ENCODE results near the gene ADI1.
"Not testable (repeated sequence)": the region's sequence is repeated elsewhere in the genome, so short reads cannot be mapped to it uniquely, and the experiment has no call there.

ADI1 gene

GRCh38 chr2:3518496-3519254 is 656 bp downstream of the ADI1 start:
- Histone ChIP-seq H3K9ac (ENCODE audit: low read length) (peak overlapping the region; percentile 91), H3K4me3 (ENCODE audit: insufficient read depth, low read length, poor library complexity, severe bottlenecking) (peak overlapping the region; percentile 84), H3K27me3 (ENCODE audit: low read length) (no peaks in the 10 kb centered on the region), H3K4me2 (ENCODE audit: low read depth, low read length, poor library complexity, severe bottlenecking) (peak overlapping the region; percentile 94), H4K20me1 (ENCODE audit: low read depth, low read length) (no peaks in the 10 kb centered on the region), H3K36me3 (ENCODE audit: low read length) (peaks cover 5% of the 10 kb centered on the region; the same call in 1 of the 2 replicates), H2AFZ (ENCODE audit: low read depth, low read length, severe bottlenecking) (peak overlapping the region; percentile 82), H3K27ac (ENCODE audit: low read depth, low read length) (peak overlapping the region; percentile 70), H3K9me3 (ENCODE audit: insufficient read depth, low read length) (no peaks in the 10 kb centered on the region), H3K79me2 (ENCODE audit: insufficient read depth, low read length) (peaks cover 14% of the 10 kb centered on the region), H3K9me2 (replicated peaks; ENCODE audit: insufficient read depth, low read length) (no peaks in the 10 kb centered on the region), H3F3A (ENCODE audit: insufficient read depth) (0 out of 2 replicates have a peak, but pooled peaks cover 5% of the 10 kb centered on the region)
- TF ChIP-seq CTCF (IDR thresholded peaks at IDR 0.05; ENCODE audit: insufficient read depth, low read length, poor library complexity, severe bottlenecking): no peak
- TF ChIP-seq EZH2phosphoT487 (conservative IDR thresholded peaks at IDR 0.05; ENCODE audit: low read length): no peak

GRCh38 chr2:3517948-3518495 is 1.3 kb downstream of the ADI1 start:
- H3K4me2 ChIP-seq (ENCODE audit: low read depth, low read length, poor library complexity, severe bottlenecking): peak overlapping the region; percentile 94
- peak overlapping the region; percentile 64 for H3K27ac ChIP-seq (ENCODE audit: low read depth, low read length)
- 0 out of 2 replicates have a peak, but pooled peaks cover 5% of the 10 kb centered on the region for H3F3A ChIP-seq (ENCODE audit: insufficient read depth)
- TF ChIP-seq EZH2phosphoT487 (conservative IDR thresholded peaks at IDR 0.05; ENCODE audit: low read length) (no peak), CTCF (IDR thresholded peaks at IDR 0.05; ENCODE audit: insufficient read depth, low read length, poor library complexity, severe bottlenecking) (no peak)
- peaks cover 5% of the 10 kb centered on the region; the same call in 1 of the 2 replicates for H3K36me3 ChIP-seq (ENCODE audit: low read length)
- peak overlapping the region; percentile 91 for H3K9ac ChIP-seq (ENCODE audit: low read length)
- H4K20me1 ChIP-seq (ENCODE audit: low read depth, low read length): no peaks in the 10 kb centered on the region
- H3K4me3 ChIP-seq (ENCODE audit: insufficient read depth, low read length, poor library complexity, severe bottlenecking): peak overlapping the region; percentile 84
- H2AFZ ChIP-seq (ENCODE audit: low read depth, low read length, severe bottlenecking): peak overlapping the region; percentile 73
- no peaks in the 10 kb centered on the region for H3K9me2 ChIP-seq (replicated peaks; ENCODE audit: insufficient read depth, low read length)
- peaks cover 14% of the 10 kb centered on the region for H3K79me2 ChIP-seq (ENCODE audit: insufficient read depth, low read length)
- H3K27me3 ChIP-seq (ENCODE audit: low read length): no peaks in the 10 kb centered on the region
- H3K9me3 ChIP-seq (ENCODE audit: insufficient read depth, low read length): no peaks in the 10 kb centered on the region

- Histone ChIP-seq H3K79me2 (ENCODE audit: insufficient read depth, low read length) (peaks cover 14% of the 10 kb centered on the region), H4K20me1 (ENCODE audit: low read depth, low read length) (no peaks in the 10 kb centered on the region), H3K9me3 (ENCODE audit: insufficient read depth, low read length) (no peaks in the 10 kb centered on the region), H3K36me3 (ENCODE audit: low read length) (peaks cover 5% of the 10 kb centered on the region; the same call in 1 of the 2 replicates), H3F3A (ENCODE audit: insufficient read depth) (0 out of 2 replicates have a peak, but pooled peaks cover 5% of the 10 kb centered on the region), H3K9ac (ENCODE audit: low read length) (no peak overlapping the region), H3K4me3 (ENCODE audit: insufficient read depth, low read length, poor library complexity, severe bottlenecking) (no peak overlapping the region), H3K27me3 (ENCODE audit: low read length) (no peaks in the 10 kb centered on the region), H3K27ac (ENCODE audit: low read depth, low read length) (no peak overlapping the region), H3K9me2 (replicated peaks; ENCODE audit: insufficient read depth, low read length) (no peaks in the 10 kb centered on the region), H2AFZ (ENCODE audit: low read depth, low read length, severe bottlenecking) (no peak overlapping the region), H3K4me2 (ENCODE audit: low read depth, low read length, poor library complexity, severe bottlenecking) (no peak overlapping the region)
- TF ChIP-seq EZH2phosphoT487 (conservative IDR thresholded peaks at IDR 0.05; ENCODE audit: low read length) (no peak), CTCF (IDR thresholded peaks at IDR 0.05; ENCODE audit: insufficient read depth, low read length, poor library complexity, severe bottlenecking) (no peak)
Observed at GRCh38 chr2:3516831-3517230, 2.5 kb downstream of the ADI1 start.

GRCh38 chr2:3515438-3515837 is 3.9 kb downstream of the ADI1 start:
- not testable (repeated sequence) for H3K9ac ChIP-seq (ENCODE audit: low read length); H3K4me3 ChIP-seq (ENCODE audit: insufficient read depth, low read length, poor library complexity, severe bottlenecking); H3K27ac ChIP-seq (ENCODE audit: low read depth, low read length); H3K9me3 ChIP-seq (ENCODE audit: insufficient read depth, low read length); H3K4me2 ChIP-seq (ENCODE audit: low read depth, low read length, poor library complexity, severe bottlenecking); H3K27me3 ChIP-seq (ENCODE audit: low read length); H2AFZ ChIP-seq (ENCODE audit: low read depth, low read length, severe bottlenecking); H4K20me1 ChIP-seq (ENCODE audit: low read depth, low read length); H3F3A ChIP-seq (ENCODE audit: insufficient read depth); H3K9me2 ChIP-seq (replicated peaks; ENCODE audit: insufficient read depth, low read length); H3K36me3 ChIP-seq (ENCODE audit: low read length)
- peaks cover 14% of the 10 kb centered on the region for H3K79me2 ChIP-seq (ENCODE audit: insufficient read depth, low read length)
